ENCODE data around the gene PRKD1.

PRKD1 gene

DNA sequence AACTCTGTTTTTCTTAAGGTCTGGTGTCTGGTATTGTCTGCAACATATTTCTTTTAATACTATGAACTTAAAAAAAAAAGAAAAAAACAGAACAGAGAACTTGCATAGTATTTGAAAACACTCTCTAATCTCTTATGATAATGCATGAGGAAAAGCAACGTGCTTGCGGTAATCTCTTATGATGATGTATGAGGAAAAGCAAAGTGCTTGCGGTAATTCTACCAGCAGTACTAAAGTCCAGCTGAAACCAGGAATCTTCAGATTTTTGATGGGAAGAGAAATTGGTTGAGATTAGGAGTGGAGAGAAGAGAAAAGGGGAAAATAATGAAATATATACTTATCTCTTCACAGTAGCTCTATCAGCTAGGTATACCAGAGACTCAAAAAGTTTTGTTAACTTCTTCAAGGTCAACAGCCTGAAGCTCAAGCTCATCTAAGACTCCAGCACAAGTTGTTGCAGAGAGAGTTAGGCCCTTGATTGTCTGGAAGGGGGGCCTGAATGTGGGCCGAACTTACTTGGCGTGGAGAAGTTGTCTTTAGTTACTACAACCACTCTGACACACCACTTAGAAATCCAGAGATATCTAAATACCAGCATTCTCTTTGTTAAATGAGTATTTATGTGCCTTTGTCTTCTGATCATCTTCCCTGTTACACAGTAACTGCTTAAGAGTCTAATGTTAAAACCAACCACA is 240.4 kb downstream of the PRKD1 start:
- TF ChIP-seq, protein P1, sequence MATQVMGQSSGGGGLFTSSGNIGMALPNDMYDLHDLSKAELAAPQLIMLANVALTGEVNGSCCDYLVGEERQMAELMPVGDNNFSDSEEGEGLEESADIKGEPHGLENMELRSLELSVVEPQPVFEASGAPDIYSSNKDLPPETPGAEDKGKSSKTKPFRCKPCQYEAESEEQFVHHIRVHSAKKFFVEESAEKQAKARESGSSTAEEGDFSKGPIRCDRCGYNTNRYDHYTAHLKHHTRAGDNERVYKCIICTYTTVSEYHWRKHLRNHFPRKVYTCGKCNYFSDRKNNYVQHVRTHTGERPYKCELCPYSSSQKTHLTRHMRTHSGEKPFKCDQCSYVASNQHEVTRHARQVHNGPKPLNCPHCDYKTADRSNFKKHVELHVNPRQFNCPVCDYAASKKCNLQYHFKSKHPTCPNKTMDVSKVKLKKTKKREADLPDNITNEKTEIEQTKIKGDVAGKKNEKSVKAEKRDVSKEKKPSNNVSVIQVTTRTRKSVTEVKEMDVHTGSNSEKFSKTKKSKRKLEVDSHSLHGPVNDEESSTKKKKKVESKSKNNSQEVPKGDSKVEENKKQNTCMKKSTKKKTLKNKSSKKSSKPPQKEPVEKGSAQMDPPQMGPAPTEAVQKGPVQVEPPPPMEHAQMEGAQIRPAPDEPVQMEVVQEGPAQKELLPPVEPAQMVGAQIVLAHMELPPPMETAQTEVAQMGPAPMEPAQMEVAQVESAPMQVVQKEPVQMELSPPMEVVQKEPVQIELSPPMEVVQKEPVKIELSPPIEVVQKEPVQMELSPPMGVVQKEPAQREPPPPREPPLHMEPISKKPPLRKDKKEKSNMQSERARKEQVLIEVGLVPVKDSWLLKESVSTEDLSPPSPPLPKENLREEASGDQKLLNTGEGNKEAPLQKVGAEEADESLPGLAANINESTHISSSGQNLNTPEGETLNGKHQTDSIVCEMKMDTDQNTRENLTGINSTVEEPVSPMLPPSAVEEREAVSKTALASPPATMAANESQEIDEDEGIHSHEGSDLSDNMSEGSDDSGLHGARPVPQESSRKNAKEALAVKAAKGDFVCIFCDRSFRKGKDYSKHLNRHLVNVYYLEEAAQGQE (IDR thresholded peaks at IDR 0.05; ENCODE audit: low read depth) = no peak
- TF ChIP-seq CREB1 (IDR thresholded peaks at IDR 0.05; ENCODE audit: low read depth) (no peak), EP300 (IDR thresholded peaks at IDR 0.05; ENCODE audit: borderline replicate concordance) (no peak), EGR1 (IDR thresholded peaks at IDR 0.05) (no peak), ZBTB7A (IDR thresholded peaks at IDR 0.05; ENCODE audit: low read depth) (no peak), NFIC (IDR thresholded peaks at IDR 0.05) (no peak), RAD21 (IDR thresholded peaks at IDR 0.05; ENCODE audit: low read depth) (no peak), YY1 (IDR thresholded peaks at IDR 0.05; ENCODE audit: low read depth) (no peak), TAF1 (IDR thresholded peaks at IDR 0.05; ENCODE audit: low read depth) (no peak), TCF12 (IDR thresholded peaks at IDR 0.05; ENCODE audit: low read depth) (no peak), TEAD4 (IDR thresholded peaks at IDR 0.05) (no peak), CEBPB (IDR thresholded peaks at IDR 0.05) (no peak), FOXM1 (IDR thresholded peaks at IDR 0.05; ENCODE audit: borderline replicate concordance, low read depth) (no peak)
- TF ChIP-seq, protein P2, sequence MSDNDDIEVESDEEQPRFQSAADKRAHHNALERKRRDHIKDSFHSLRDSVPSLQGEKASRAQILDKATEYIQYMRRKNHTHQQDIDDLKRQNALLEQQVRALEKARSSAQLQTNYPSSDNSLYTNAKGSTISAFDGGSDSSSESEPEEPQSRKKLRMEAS (IDR thresholded peaks at IDR 0.05) = no peak
- TF ChIP-seq, protein P3, sequence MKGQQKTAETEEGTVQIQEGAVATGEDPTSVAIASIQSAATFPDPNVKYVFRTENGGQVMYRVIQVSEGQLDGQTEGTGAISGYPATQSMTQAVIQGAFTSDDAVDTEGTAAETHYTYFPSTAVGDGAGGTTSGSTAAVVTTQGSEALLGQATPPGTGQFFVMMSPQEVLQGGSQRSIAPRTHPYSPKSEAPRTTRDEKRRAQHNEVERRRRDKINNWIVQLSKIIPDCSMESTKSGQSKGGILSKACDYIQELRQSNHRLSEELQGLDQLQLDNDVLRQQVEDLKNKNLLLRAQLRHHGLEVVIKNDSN (IDR thresholded peaks at IDR 0.05) = no peak

DNA sequence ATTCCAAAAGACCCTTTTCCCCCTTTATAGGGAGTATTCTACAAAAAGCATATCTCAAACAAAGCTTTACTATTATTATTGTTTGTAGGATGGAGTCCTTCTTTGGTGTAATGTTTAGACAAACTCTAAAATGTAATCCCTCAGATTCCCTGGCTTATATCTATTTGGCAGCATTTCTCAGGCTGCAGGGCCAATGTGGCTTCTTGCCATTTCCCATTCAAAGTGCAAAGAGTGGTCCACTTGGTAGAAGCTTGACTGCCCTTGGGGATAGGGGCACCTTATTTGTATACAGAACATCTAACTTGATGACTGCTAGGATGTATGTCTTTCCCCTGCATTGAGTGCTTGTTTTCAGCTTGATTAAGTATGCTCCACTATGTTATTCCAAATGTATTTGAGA is 242.7 kb downstream of the PRKD1 start:
- TF ChIP-seq EGR1 (IDR thresholded peaks at IDR 0.05) (no peak), CEBPB (IDR thresholded peaks at IDR 0.05) (no peak), RAD21 (IDR thresholded peaks at IDR 0.05; ENCODE audit: low read depth) (no peak), YY1 (IDR thresholded peaks at IDR 0.05; ENCODE audit: low read depth) (no peak), ZBTB7A (IDR thresholded peaks at IDR 0.05; ENCODE audit: low read depth) (no peak), NFIC (IDR thresholded peaks at IDR 0.05) (no peak), CREB1 (IDR thresholded peaks at IDR 0.05; ENCODE audit: low read depth) (no peak), TAF1 (IDR thresholded peaks at IDR 0.05; ENCODE audit: low read depth) (no peak), TEAD4 (IDR thresholded peaks at IDR 0.05) (no peak), TCF12 (IDR thresholded peaks at IDR 0.05; ENCODE audit: low read depth) (no peak), FOXM1 (IDR thresholded peaks at IDR 0.05; ENCODE audit: borderline replicate concordance, low read depth) (no peak), EP300 (IDR thresholded peaks at IDR 0.05; ENCODE audit: borderline replicate concordance) (no peak)
- TF ChIP-seq, protein P3 (IDR thresholded peaks at IDR 0.05) = no peak
- TF ChIP-seq, protein P1 (IDR thresholded peaks at IDR 0.05; ENCODE audit: low read depth) = no peak

DNA sequence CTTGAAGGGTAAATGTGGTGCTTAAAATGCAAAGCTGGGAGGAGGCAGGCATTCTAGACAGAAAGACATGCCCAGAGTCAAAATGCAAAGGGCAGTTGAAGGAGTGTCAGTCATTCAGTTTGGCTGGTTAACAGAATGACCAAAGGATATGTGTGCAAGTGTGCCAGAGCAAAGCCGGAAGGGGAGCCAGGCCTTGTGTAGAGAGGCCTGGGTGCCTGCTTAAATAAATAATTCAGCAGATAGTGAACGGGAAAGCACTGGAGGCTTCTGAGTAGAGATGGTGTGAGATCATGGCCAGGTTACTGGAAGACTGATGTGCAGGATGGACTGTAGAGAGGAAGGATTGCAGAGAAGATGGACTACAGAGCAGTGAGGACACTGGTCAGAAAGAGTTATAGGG is 244.9 kb downstream of the PRKD1 start:
- no peak for TF ChIP-seq EGR1 (IDR thresholded peaks at IDR 0.05)
- TF ChIP-seq TAF1 (IDR thresholded peaks at IDR 0.05; ENCODE audit: low read depth) = no peak
- TF ChIP-seq TCF12 (IDR thresholded peaks at IDR 0.05; ENCODE audit: low read depth) = no peak
- TF ChIP-seq RAD21 (IDR thresholded peaks at IDR 0.05; ENCODE audit: low read depth) = no peak
- TF ChIP-seq, protein P1 (IDR thresholded peaks at IDR 0.05; ENCODE audit: low read depth) = no peak
- TF ChIP-seq FOXM1 (IDR thresholded peaks at IDR 0.05; ENCODE audit: borderline replicate concordance, low read depth) = no peak
- no peak for TF ChIP-seq CREB1 (IDR thresholded peaks at IDR 0.05; ENCODE audit: low read depth)
- TF ChIP-seq NFIC (IDR thresholded peaks at IDR 0.05) = no peak
- TF ChIP-seq YY1 (IDR thresholded peaks at IDR 0.05; ENCODE audit: low read depth) = no peak
- no peak for TF ChIP-seq CEBPB (IDR thresholded peaks at IDR 0.05)
- TF ChIP-seq, protein P3 (IDR thresholded peaks at IDR 0.05) = no peak
- TF ChIP-seq EP300 (IDR thresholded peaks at IDR 0.05; ENCODE audit: borderline replicate concordance) = no peak
- TF ChIP-seq, protein P2 (IDR thresholded peaks at IDR 0.05) = no peak
- no peak for TF ChIP-seq ZBTB7A (IDR thresholded peaks at IDR 0.05; ENCODE audit: low read depth)
- TF ChIP-seq TEAD4 (IDR thresholded peaks at IDR 0.05) = no peak

Measured in Ishikawa (cell line).